HG02870 (cell line): ENCODE measurements around the gene MBD3.
"Not testable (repeated sequence)": the region's sequence is repeated elsewhere in the genome, so short reads cannot be mapped to it uniquely, and the experiment has no call there.

Experiments
- ATAC-seq: cut with Tn5 transposase; IDR thresholded peaks from one replicate; pipeline ENCODE4 v1.9.1; 2021; ENCODE audit warnings: mild to moderate bottlenecking, moderate library complexity; ENCODE audit not compliant: unreplicated experiment

MBD3 gene

DNA sequence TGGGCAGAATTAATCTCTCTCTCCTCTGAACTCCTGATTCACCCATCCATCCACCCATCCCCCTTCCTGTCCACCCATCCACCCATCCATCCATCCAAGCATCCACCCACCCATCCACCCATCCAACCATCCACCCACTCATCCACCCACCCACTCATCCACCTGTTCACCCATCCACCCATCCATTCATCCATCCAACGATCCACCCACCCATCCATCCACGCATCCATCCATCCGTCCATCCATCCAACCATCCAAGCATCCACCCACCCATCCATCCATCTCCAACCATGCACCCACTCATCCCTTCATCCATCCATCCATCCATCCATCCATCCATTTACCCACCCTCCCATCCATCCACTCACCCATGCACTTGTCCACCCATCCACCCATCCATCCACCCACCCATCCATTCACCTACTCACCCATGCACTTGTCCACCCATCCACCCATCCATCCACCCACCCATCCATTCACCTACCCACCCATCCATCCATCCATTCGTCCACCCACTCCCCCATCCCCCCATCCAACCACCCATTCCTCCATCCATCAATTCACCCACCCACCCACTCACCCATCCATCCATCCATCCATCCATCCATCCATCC lies 43.2 kb downstream of the MBD3 start:
- ATAC-seq, result no peak

- no peak for ATAC-seq
Measured at GRCh38 chr19:1540365-1540925, 52.2 kb downstream of the MBD3 start.

DNA sequence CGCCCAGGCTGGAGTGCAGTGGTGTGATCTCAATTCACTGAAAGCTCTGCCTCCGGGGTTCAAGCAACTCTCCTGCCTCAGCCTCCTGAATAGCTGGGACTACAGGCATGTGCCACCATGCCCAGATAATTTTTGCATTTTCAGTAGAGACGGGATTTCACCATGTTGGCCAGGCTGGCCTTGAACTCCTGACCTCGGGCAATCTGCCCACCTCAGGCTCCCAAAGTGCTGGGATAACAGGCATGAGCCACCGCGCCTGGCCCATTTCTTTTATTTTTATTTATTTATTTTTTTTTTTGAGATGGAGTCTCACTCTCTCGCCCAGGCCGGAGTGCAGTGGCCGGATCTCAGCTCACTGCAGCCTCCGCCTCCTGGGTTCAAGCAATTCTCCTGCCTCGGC lies 52.9 kb downstream of the MBD3 start:
- ATAC-seq, result not testable (repeated sequence)

GRCh38 chr19:1538978-1539377 lies 53.7 kb downstream of the MBD3 start:
- ATAC-seq, result no peak

DNA sequence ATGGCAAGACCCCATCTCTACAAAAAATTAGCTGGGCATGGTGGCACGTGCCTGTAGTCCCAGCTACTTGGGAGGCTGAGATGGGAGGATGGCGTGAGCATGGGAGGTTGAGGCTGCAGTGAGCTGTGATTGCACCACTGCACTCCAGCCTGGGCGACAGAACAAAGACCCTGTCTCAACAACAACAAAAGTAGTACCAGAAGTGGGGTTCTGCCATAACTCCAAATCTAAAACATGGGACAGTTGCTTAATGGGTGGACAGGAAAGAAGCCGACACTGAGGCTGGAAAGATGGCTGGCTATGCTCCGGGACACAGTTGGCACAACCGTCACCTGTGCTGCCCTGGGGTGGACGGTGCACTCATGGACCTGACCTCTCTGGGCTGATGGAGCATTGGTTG lies 57.0 kb downstream of the MBD3 start:
- not testable (repeated sequence) for ATAC-seq

- no peak for ATAC-seq
Measured at GRCh38 chr19:1534972-1535371, 57.7 kb downstream of the MBD3 start.

DNA sequence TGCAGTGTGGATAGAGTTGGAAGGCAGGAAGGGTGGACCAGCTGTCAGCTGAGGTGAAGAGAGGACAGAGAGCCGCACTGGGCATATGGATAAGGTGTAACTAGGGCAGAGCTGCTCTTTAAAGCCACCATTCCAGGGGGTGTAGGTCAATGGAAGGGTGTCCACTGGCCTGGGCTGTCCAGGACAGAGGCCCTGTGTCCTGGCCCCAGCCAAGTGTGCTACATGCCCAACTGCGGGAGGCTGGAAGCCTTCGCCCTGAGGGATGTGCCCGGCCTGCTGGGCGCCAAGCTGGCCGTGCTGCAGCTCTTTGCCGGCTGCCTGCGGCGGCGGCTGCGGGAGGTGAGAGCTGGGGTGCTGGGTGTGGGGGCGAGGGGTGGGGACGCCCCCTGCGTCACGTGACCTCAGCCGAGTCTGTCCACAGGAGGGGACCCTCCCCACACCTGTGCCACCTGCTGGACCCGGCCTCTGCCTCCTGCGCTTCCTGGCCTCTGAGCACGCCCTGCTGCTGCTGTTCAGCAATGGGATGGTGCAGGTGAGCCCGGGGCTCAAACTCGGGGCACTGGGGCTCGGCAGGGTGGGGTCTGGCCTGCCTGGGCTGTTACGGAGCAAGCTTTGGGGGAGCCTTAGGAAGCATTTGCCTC lies 59.0 kb downstream of the MBD3 start:
- ATAC-seq, result no peak

GRCh38 chr19:1532003-1532402 lies 60.7 kb downstream of the MBD3 start:
- no peak for ATAC-seq

GRCh38 chr19:1531587-1531986 lies 61.1 kb downstream of the MBD3 start:
- no peak for ATAC-seq

- not testable (repeated sequence) for ATAC-seq
Measured at GRCh38 chr19:1530856-1531255, 61.8 kb downstream of the MBD3 start.

DNA sequence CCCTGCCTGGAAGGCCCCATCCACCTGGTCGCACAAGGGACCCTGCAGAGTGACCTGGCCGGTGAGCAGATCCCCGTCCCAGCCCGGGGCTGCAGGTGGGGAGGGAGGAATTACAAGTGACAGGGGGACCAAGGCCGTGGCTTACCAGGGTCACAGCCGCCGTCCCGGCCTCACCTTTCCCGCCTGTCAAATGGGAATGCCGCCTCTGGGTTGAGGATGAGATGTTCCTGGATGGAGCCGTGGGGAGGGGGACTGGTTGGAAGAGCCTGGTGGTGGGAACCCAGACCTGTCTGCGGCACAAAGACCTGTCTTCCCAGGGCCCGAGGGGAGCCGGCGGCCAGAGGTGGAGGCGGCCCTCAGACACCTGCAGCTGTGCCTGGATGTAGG lies 63.2 kb downstream of the MBD3 start:
- no peak for ATAC-seq

DNA sequence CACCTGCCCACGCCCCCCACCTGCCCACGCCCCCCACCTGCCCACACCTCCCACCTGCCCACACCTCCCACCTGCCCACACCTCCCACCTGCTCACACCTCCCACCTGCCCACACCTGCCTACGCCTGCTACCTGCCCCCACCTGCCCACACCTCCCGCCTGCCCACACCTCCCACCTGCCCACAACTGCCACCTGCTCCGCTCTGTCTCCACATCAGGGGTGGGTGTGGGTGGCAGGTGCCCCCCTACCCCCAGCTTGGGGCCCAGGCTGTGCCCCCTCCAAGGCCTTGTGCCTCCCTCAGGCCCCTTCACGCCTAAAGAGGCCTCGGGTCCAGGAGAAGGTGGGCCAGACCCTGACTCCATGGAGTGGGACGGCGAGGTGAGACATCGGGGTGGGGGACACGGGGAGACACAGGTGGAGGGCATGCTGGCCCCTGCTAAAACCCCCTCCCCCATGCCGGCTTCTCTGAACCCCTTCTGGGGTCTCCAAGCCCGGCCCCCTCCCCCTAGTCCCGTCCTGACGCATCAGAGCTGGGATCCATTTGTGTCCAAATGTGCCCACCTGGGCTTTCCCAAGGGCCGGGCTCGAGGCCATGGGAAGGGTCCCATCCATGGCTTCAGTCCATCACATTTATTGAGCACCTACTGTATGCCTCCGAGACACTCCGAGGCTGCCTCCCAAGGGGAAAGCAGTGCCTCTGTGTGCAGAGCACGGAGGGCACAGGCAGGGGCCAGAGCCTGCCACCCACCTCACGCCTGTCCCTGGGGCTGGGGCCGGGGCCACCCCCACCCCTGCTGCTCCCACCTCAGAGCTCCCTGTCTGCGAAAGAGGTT lies 63.9 kb downstream of the MBD3 start:
- no peak for ATAC-seq

- no peak for ATAC-seq
Measured at GRCh38 chr19:1527650-1528309, 64.9 kb downstream of the MBD3 start.

GRCh38 chr19:1526979-1527649 lies 65.6 kb downstream of the MBD3 start:
- no peak for ATAC-seq

DNA sequence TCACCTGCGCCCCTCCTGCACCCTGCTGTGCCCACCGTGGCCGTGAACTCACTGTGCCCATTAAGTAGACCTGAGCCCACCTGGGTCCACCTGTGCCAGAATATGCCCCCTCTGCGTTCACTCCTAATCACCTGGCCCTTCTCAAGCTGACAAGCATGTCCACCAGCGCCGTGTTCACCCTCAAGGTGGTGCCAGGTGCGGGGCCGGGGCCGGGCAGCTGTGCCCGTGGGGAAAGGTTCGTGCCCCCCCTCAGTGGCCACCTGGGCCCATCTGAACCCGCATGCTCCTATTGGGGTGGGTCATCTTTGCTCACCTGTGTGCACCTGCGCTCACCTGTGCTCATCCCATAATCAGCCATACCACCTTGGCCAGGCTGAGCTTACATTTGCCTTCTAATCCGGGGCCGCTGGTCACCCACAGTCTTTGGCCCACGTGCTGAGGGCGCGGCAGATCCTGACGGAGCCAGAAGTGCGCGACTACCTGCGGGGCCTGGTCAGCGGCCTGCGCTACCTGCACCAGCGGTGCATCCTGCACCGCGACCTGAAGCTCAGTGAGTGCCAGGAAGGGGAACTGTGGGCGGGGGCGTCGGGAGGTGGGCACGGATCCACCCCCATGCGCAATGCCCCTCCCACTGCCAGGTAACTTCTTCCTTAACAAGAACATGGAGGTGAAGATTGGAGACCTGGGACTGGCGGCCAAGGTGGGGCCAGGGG lies 66.4 kb downstream of the MBD3 start:
- ATAC-seq, result no peak

DNA sequence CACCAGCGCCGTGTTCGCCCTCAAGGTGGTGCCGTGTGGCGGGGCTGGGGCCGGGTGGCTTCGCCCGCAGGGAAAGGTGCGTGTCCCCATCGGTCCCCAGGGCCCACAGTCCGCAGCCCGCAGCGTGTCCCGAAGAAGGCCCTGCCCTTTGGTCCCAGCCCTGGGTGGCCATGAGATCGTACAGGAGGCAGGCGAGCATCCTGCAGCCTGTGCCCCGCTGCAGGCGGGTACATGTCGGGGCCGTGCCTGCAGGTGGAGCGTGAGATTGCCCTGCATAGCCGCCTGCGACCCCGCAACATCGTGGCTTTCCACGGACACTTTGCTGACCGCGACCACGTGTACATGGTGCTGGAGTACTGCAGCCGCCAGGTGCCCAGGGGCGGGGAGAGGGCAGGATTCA lies 67.3 kb downstream of the MBD3 start:
- no peak for ATAC-seq

- ATAC-seq, result no peak
Measured at GRCh38 chr19:1524972-1525325, 67.7 kb downstream of the MBD3 start.

GRCh38 chr19:1524287-1524971 lies 68.2 kb downstream of the MBD3 start:
- ATAC-seq, result no peak
